HG03103 (cell line): ENCODE results near the gene PHLDA1.

Source experiments
- ATAC-seq: cut with Tn5 transposase; IDR thresholded peaks from one replicate; pipeline ENCODE4 v1.9.1; 2021; ENCODE audit warnings: low read depth; ENCODE audit not compliant: unreplicated experiment

Gene PHLDA1

GRCh38 chr12:76031414-76032042, at the start of gene PHLDA1:
Gene PHLDA1, minus strand, starts transcription at chr12:76031776.
- peak; percentile 80 for ATAC-seq

- ATAC-seq: no peak
Observed at GRCh38 chr12:76080729-76081415, 49.3 kb upstream of the PHLDA1 start.

GRCh38 chr12:76080017-76080728, 48.6 kb upstream of the PHLDA1 start:
- no peak for ATAC-seq

- ATAC-seq: no peak
Observed at GRCh38 chr12:76078748-76079147, 47.2 kb upstream of the PHLDA1 start.

- ATAC-seq: no peak
Observed at GRCh38 chr12:76075448-76075847, 43.9 kb upstream of the PHLDA1 start.

- no peak for ATAC-seq
Observed at GRCh38 chr12:76074701-76075336, 43.2 kb upstream of the PHLDA1 start.

GRCh38 chr12:76073561-76073960, 42.0 kb upstream of the PHLDA1 start:
- ATAC-seq: no peak

GRCh38 chr12:76072568-76072967, 41.0 kb upstream of the PHLDA1 start:
- no peak for ATAC-seq

GRCh38 chr12:76069339-76069738, 37.8 kb upstream of the PHLDA1 start:
- no peak for ATAC-seq

- no peak for ATAC-seq
Observed at GRCh38 chr12:76065917-76066316, 34.3 kb upstream of the PHLDA1 start.

- ATAC-seq: no peak
Observed at GRCh38 chr12:76064904-76065303, 33.3 kb upstream of the PHLDA1 start.

- no peak for ATAC-seq
Observed at GRCh38 chr12:76060111-76060510, 28.5 kb upstream of the PHLDA1 start.

GRCh38 chr12:76057326-76057725, 25.8 kb upstream of the PHLDA1 start:
- no peak for ATAC-seq

- no peak for ATAC-seq
Observed at GRCh38 chr12:76055393-76055792, 23.8 kb upstream of the PHLDA1 start.

- ATAC-seq: no peak
Observed at GRCh38 chr12:76049575-76050251, 18.1 kb upstream of the PHLDA1 start.

GRCh38 chr12:76047742-76048141, 16.2 kb upstream of the PHLDA1 start:
- ATAC-seq: no peak

- no peak for ATAC-seq
Observed at GRCh38 chr12:76047060-76047459, 15.5 kb upstream of the PHLDA1 start.

- no peak for ATAC-seq
Observed at GRCh38 chr12:76043377-76043776, 11.8 kb upstream of the PHLDA1 start.

GRCh38 chr12:76042147-76042546, 10.6 kb upstream of the PHLDA1 start:
- ATAC-seq: no peak

GRCh38 chr12:76041406-76041805, 9.8 kb upstream of the PHLDA1 start:
- no peak for ATAC-seq

- ATAC-seq: no peak
Observed at GRCh38 chr12:76040461-76040860, 8.9 kb upstream of the PHLDA1 start.
